Osteocyte (in vitro differentiated cells): ENCODE results near the gene ULK2. TPM values are rescaled to one million over a fixed set of nuclear protein-coding genes. Genes with fewer than 3 reads are reported as not detected.

Experiments used
- DNase-seq: peaks from one replicate; pipeline ENCODE4 v3.0.0; 2021; ENCODE audit warnings: mixed read lengths; ENCODE audit not compliant: unreplicated experiment; ENCODE audit errors: extremely low spot score
- H3K27ac Mint-ChIP-seq: one replicate; pipeline ENCODE4 v1.8.0; 2021; ENCODE audit warnings: mild to moderate bottlenecking, mixed read lengths; ENCODE audit not compliant: unreplicated experiment
- H3K27me3 Mint-ChIP-seq: one replicate; pipeline ENCODE4 v1.8.0; 2021; ENCODE audit warnings: mixed read lengths; ENCODE audit not compliant: unreplicated experiment
- H3K36me3 Mint-ChIP-seq: one replicate; pipeline ENCODE4 v1.8.0; 2021; ENCODE audit warnings: mixed read lengths; ENCODE audit not compliant: unreplicated experiment
- H3K4me1 Mint-ChIP-seq: one replicate; pipeline ENCODE4 v1.8.0; 2021; ENCODE audit warnings: mixed read lengths; ENCODE audit not compliant: unreplicated experiment
- H3K4me3 Mint-ChIP-seq: one replicate; pipeline ENCODE4 v1.8.0; 2021; ENCODE audit warnings: mild to moderate bottlenecking, moderate library complexity, mixed read lengths; ENCODE audit not compliant: unreplicated experiment
- H3K9me3 Mint-ChIP-seq: one replicate; pipeline ENCODE4 v1.8.0; 2021; ENCODE audit warnings: mixed read lengths; ENCODE audit not compliant: unreplicated experiment
- total RNA-seq: library from RNA; stranded (reverse); gene quantifications from 2 replicates; pipeline ENCODE4 v1.2.1, GENCODE V29; 2021
- TF ChIP-seq, protein P1 (sequence below): fragments of 200-600 bp; sonication (generic); IDR thresholded peaks from 2 replicates; pipeline ENCODE4 v1.5.0; 2021; ENCODE audit warnings: antibody characterized with exemption, mild to moderate bottlenecking, moderate library complexity

Gene ULK2
- total RNA-seq, 1 donor from 2014 or later = 33.3 TPM

DNA sequence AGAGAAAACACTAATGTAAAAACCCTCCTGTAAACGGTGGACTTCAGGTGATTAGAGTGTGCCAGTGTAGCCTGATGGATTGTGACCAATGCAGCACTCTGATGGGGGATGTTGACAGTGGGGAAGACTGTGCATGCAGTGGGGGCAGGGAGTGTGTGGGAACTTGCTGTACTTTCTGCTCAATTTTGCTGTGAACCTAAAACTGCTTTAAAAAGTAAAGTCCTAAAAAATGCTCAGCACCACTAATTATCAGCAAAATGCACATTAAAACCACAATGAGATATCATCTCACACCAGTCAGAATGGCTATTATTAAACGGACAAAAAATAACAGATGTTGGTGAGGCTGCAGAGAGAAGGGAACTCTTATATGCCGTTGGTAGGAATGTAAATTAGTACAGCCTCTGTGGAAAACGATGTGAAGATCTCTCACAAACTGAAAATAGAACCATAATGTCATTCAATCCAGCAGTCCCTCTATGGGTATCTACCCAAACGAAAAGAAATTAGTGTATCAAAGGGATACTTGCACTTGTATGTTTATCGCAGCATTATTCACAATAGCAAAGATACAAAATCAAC is 9.7 kb upstream of the ULK2 start:
- no peak overlapping the region for H3K27ac Mint-ChIP-seq
- H3K4me1 Mint-ChIP-seq = no peaks in the 10 kb centered on the region
- no peak for DNase-seq
- H3K4me3 Mint-ChIP-seq = no peak overlapping the region
- no peaks in the 10 kb centered on the region for H3K36me3 Mint-ChIP-seq
- TF ChIP-seq, protein P1, sequence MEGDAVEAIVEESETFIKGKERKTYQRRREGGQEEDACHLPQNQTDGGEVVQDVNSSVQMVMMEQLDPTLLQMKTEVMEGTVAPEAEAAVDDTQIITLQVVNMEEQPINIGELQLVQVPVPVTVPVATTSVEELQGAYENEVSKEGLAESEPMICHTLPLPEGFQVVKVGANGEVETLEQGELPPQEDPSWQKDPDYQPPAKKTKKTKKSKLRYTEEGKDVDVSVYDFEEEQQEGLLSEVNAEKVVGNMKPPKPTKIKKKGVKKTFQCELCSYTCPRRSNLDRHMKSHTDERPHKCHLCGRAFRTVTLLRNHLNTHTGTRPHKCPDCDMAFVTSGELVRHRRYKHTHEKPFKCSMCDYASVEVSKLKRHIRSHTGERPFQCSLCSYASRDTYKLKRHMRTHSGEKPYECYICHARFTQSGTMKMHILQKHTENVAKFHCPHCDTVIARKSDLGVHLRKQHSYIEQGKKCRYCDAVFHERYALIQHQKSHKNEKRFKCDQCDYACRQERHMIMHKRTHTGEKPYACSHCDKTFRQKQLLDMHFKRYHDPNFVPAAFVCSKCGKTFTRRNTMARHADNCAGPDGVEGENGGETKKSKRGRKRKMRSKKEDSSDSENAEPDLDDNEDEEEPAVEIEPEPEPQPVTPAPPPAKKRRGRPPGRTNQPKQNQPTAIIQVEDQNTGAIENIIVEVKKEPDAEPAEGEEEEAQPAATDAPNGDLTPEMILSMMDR = no peak
- no peaks in the 10 kb centered on the region for H3K9me3 Mint-ChIP-seq
- H3K27me3 Mint-ChIP-seq = peaks cover 30% of the 10 kb centered on the region

DNA sequence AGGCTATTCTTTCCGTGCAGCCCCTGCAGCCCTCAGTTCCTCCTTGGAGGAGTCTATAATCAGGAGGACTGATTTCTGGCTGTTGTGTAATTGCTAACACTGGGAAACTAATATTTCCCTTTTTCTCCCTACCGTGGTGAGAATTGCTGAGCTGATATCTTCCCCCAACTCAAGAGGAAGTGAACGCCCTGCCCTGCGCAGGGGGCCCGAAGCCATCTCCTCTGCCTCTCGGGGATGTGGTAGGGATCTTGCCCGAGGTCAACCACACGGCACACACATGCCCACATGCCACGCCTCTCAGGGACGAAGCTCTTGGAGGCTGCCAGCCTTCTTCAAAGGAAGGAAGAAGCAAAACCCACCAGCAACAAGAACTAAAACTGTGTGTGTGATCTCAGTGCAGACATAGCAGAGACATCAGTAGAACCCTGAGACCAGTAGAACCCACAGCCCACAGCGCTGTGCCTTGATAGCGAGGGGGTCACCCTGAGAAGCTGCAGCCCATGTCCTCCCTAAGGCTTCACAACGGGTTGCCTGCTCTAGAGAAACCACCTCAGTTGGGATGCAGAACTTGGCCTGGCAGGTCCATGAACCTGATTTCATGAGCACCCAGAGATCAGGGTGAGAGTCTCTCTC is 8.9 kb upstream of the ULK2 start:
- H3K4me1 Mint-ChIP-seq = no peaks in the 10 kb centered on the region
- no peak overlapping the region for H3K27ac Mint-ChIP-seq
- DNase-seq = no peak
- TF ChIP-seq, protein P1 = no peak
- H3K4me3 Mint-ChIP-seq = no peak overlapping the region
- no peaks in the 10 kb centered on the region for H3K9me3 Mint-ChIP-seq
- H3K36me3 Mint-ChIP-seq = no peaks in the 10 kb centered on the region
- peaks cover 30% of the 10 kb centered on the region for H3K27me3 Mint-ChIP-seq

DNA sequence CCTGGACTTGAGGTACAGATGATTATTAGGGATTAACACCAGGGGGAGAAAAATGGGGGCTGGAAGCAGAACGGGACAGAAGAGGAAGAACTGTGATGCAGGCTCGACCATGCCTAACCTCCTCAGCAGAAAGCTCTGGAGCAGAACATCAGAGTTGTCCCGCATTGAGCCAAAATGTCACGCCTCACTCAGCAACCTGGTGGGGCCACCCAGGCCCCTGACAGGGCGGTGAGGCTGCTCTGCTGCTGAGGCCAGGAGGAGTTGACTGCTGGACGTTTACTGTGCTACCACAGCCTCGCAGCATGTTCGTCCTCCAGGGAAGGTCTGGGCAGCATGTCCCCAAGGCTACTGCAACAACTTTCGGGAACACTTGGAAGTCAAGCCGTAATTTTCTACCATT is 6.5 kb upstream of the ULK2 start:
- H3K9me3 Mint-ChIP-seq = no peaks in the 10 kb centered on the region
- no peak overlapping the region for H3K4me3 Mint-ChIP-seq
- TF ChIP-seq, protein P1 = no peak
- no peaks in the 10 kb centered on the region for H3K4me1 Mint-ChIP-seq
- no peaks in the 10 kb centered on the region for H3K36me3 Mint-ChIP-seq
- peaks cover 24% of the 10 kb centered on the region for H3K27me3 Mint-ChIP-seq
- no peak for DNase-seq
- no peak overlapping the region for H3K27ac Mint-ChIP-seq

DNA sequence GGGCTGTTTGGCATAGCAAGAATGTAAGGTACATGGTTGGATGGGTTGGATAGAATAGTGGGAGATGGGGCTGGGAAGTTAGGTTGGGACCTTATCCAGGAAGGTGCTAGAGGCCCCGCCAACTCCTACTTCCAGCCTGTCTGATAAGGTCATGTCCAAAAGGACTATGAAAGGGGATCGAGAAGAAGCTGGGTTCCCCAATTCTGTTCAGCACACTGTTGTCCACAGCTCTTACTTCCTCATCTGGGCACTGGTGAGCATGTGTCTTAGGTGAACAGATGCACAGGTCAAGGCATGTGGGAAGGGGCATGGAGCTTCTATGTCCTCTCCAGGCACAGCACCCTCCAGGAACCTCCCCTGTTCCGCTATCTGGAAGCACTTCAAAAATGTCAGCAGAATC is 5.6 kb upstream of the ULK2 start:
- Mint-ChIP-seq H3K4me1 (no peaks in the 10 kb centered on the region), H3K36me3 (no peaks in the 10 kb centered on the region), H3K27me3 (peaks cover 20% of the 10 kb centered on the region), H3K9me3 (no peaks in the 10 kb centered on the region), H3K27ac (no peak overlapping the region), H3K4me3 (no peak overlapping the region)
- DNase-seq = no peak
- TF ChIP-seq, protein P1 = no peak

DNA sequence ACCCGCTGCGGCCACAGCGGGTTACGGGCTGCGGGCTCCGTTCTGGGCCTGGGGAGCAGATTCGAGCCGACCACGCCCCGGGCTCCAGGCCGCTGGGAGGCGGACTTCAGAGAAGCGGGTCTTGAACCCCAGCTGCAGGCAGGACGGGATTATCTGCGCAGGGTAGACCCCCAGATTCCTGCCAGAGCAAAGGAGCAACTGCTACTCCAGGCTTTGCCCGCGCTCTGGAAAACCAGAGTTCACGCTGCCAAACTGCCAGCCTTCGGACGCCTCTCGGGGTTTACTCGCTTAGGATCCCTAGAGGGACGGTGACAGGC is 301 bp upstream of the ULK2 start:
- Mint-ChIP-seq H3K27me3 (no peaks in the 10 kb centered on the region), H3K4me3 (peak overlapping the region; percentile 51), H3K4me1 (peaks cover 16% of the 10 kb centered on the region), H3K27ac (no peak overlapping the region), H3K36me3 (peaks cover 3% of the 10 kb centered on the region), H3K9me3 (no peaks in the 10 kb centered on the region)
- DNase-seq = no peak
- TF ChIP-seq, protein P1 = no peak
